Keratinocyte (primary cell): ENCODE data around the gene NEURL1. TPM values are rescaled to one million over a fixed set of nuclear protein-coding genes. Genes with fewer than 3 reads are reported as not detected.

Experiments used
- DNase-seq: peaks from one replicate; pipeline ENCODE4 v3.0.0-alpha.2; 2011; ENCODE audit warnings: low read depth, missing footprints, low spot score
- FAIRE-seq: peaks from 2 replicates; lab custom pipeline; 2011; peaks lifted over from hg19 to GRCh38; lab: Jason Lieb, UNC
- H2AFZ ChIP-seq: 2 replicates; pipeline ENCODE4 v1.6.0; 2012; ENCODE audit warnings: low read length, control low read depth, inconsistent platforms; ENCODE audit not compliant: control insufficient read depth
- H3K27ac ChIP-seq: 2 replicates; pipeline ENCODE4 v1.5.1; 2011; ENCODE audit warnings: low read length; ENCODE audit not compliant: control insufficient read depth, insufficient read depth
- H3K27me3 ChIP-seq: 3 replicates; pipeline ENCODE4 v1.6.0; 2011; ENCODE audit warnings: low read length; ENCODE audit not compliant: control insufficient read depth, insufficient read depth; ENCODE audit errors: extremely low read depth
- H3K36me3 ChIP-seq, 2 experiments: 2 replicates in 1 of 2; 3 replicates in 1 of 2; pipeline ENCODE4 v1.5.1; 2011; ENCODE audit warnings: low read length in 2 of 2, mild to moderate bottlenecking in 1 of 2; ENCODE audit not compliant: control insufficient read depth in 2 of 2, insufficient read depth in 2 of 2; ENCODE audit errors: extremely low read depth in 1 of 2
- H3K4me1 ChIP-seq: 3 replicates; pipeline ENCODE4 v1.5.1; 2011; ENCODE audit warnings: low read length; ENCODE audit not compliant: control insufficient read depth, insufficient read depth; ENCODE audit errors: extremely low read depth
- H3K4me2 ChIP-seq: 3 replicates; pipeline ENCODE4 v1.6.0; 2011; ENCODE audit warnings: low read depth, low read length; ENCODE audit not compliant: control insufficient read depth, insufficient read depth; ENCODE audit errors: extremely low read depth
- H3K4me3 ChIP-seq, 3 experiments: fragments of 200-600 bp in 1 of 3; sonication (generic) in 1 of 3; 2 replicates in 2 of 3; 3 replicates in 1 of 3; pipeline ENCODE4 v1.5.1; 2011 to 2016; ENCODE audit warnings: low read length in 3 of 3, mild to moderate bottlenecking in 3 of 3, control low read depth in 2 of 3, inconsistent platforms in 1 of 3, low read depth in 1 of 3, mixed read lengths in 1 of 3, mixed run types in 1 of 3, moderate library complexity in 1 of 3; ENCODE audit not compliant: control insufficient read depth in 2 of 3, insufficient read depth in 2 of 3; ENCODE audit errors: extremely low read depth in 1 of 3
- H3K79me2 ChIP-seq: 2 replicates; pipeline ENCODE4 v1.6.0; 2012; ENCODE audit warnings: low read length; ENCODE audit not compliant: control insufficient read depth, insufficient read depth
- H3K9ac ChIP-seq: 3 replicates; pipeline ENCODE4 v1.6.0; 2011; ENCODE audit warnings: low read length; ENCODE audit not compliant: control insufficient read depth, insufficient read depth; ENCODE audit errors: extremely low read depth
- H3K9me1 ChIP-seq: 3 replicates; pipeline ENCODE4 v1.6.0; 2011; ENCODE audit warnings: low read length; ENCODE audit not compliant: control insufficient read depth, insufficient read depth; ENCODE audit errors: extremely low read depth
- H3K9me3 ChIP-seq: 2 replicates; pipeline ENCODE4 v1.5.1; 2012; ENCODE audit warnings: low read depth, low read length; ENCODE audit not compliant: control insufficient read depth
- H4K20me1 ChIP-seq: 3 replicates; pipeline ENCODE4 v1.6.0; 2011; ENCODE audit warnings: low read length; ENCODE audit not compliant: control insufficient read depth, insufficient read depth; ENCODE audit errors: extremely low read depth
- CTCF ChIP-seq, 3 experiments: IDR thresholded peaks in 1 of 3; conservative IDR thresholded peaks in 1 of 3; optimal IDR thresholded peaks in 1 of 3; 2 replicates in 2 of 3; 3 replicates in 1 of 3; pipeline versions ENCODE3 to v1.5.1; 2011; ENCODE audit warnings: low read length in 3 of 3, mild to moderate bottlenecking in 3 of 3, moderate library complexity in 2 of 3, control low read depth in 1 of 3, inconsistent platforms in 1 of 3; ENCODE audit not compliant: insufficient read depth in 2 of 3; ENCODE audit errors: extremely low read depth in 1 of 3
- EZH2 ChIP-seq: IDR thresholded peaks from one replicate; pipeline ENCODE4 v1.6.1; 2012; ENCODE audit warnings: inconsistent platforms, mild to moderate bottlenecking, low read length, moderate library complexity
- dilution Hi-C: fragments of 300-500 bp; cut with MboI; formaldehyde crosslinking; loops from one replicate; pipeline ENCODE4 v1.7.0; 2020; ENCODE audit warnings: low sequenced_read_pairs; ENCODE audit not compliant: extremely low pct_ligation_motif_present
- polyA plus RNA-seq, 5 experiments: library from polyadenylated mRNA; depleted of rRNA in 3 of 5; stranded (reverse) in 3 of 5; stranded (forward) in 1 of 5; unstranded in 1 of 5; fragments of >200 nt; gene quantifications; 1 replicate in 1 of 5; 2 replicates in 3 of 5; 3 replicates in 1 of 5; pipeline versions ENCODE4 v1.2.1 to v1.2.3, GENCODE V29; 2011 to 2012; ENCODE audit warnings: missing spikeins in 2 of 5, low read depth in 1 of 5, low replicate concordance in 1 of 5

Gene NEURL1
- polyA plus RNA-seq, 1 donor (not counting 4 experiments of a cell fraction or from before 2014, with no cell fraction given) = 0.03 TPM

DNA sequence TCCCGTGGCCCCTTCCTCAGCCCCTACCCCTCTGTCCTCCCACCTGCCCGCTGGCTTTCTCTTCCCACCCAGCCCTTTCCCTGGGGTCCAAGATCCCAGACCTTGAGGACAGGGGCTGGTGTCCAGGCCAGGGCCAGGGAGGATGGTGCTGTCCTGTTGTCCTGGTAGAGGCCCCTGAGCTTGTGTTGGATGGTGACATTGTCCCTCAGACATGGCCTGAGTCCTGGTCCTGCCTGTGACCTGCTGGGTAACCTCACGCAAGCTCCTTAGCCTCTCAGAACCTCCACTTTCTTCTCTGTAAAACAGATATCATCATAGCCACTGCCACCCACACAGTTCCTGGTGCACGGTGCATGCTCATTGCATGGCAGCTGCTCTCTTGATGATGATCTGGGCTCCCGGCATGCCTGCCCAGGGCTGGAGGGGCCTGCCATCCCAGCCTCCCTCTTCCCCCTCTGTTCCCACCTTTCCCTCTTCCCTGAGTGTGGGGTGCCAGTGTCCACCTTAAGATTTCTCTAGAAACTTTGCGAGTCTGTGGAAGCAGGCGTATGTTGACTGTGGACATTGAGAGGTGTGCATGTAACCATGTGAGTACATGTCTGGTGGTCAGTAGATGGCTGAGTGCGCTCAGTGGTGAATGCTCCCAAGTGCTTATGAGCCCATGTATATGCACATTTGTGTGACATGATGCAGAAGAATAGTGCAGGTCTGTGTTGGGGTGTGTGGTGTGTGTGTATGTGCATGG is 60.4 kb downstream of the NEURL1 start:
- Histone ChIP-seq H3K4me2 (no peak overlapping the region), H3K9ac (no peak overlapping the region), H3K79me2 (no peaks in the 10 kb centered on the region), H4K20me1 (no peaks in the 10 kb centered on the region), H3K4me3 (no peak overlapping the region), H3K4me1 (no peaks in the 10 kb centered on the region), H3K9me3 (no peaks in the 10 kb centered on the region), H3K36me3 (no peaks in the 10 kb centered on the region), H2AFZ (no peak overlapping the region), H3K27ac (no peak overlapping the region), H3K27me3 (peaks cover 61% of the 10 kb centered on the region), H3K9me1 (no peaks in the 10 kb centered on the region)
- no peak for TF ChIP-seq EZH2
- TF ChIP-seq CTCF (optimal IDR thresholded peaks at IDR 0.05 in 1 of 3, IDR thresholded peaks at IDR 0.05 in 1 of 3, conservative IDR thresholded peaks at IDR 0.05 in 1 of 3; ENCODE audit: extremely low read depth in 1 of 3, insufficient read depth in 2 of 3, low read length in 3 of 3) = no peak
- DNase-seq (no peak), FAIRE-seq (no peak)
- dilution Hi-C loops = no loop called here

DNA sequence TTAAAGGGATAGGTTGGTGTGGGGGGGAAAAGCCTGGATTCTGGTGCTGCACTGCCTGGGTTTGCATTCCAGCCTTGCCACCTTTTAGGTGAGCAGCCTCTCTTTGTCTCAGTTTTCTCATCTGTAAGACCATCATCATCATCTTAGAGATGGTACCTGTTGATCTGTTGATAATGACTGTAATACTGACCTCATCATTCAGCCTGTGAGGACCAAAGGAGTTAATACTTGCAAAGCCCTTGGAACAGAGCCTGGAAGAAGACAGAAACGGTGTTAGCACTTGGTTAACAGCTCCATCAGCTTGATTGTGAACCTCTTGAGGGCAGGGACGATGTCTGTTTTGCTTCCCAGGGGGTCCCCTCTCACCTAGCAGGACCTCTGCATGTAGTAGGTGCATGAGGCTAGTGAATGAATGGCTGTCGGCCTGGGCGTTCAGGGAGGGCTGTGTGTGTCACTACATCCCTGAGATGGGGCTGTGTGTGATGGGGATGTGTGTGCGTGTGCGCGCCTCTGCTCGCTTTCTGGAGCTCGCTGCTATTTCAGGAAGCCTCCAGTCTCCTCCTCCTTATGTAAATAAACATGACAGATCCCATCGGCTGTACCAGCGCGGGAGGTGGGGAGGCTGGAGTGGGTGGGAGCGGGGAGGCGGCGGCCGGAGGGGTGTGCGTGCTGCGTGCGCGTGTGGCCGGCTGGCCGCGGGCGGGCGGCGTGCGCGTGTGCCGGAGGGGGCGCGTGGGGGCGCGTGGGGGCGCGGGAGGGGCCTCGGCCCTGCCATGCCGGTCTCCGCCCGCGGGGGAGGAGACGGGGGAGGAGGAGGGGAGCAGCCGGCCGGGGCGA is 61.2 kb downstream of the NEURL1 start:
- H3K4me2 ChIP-seq = peak overlapping the region; percentile 45
- H4K20me1 ChIP-seq = no peaks in the 10 kb centered on the region
- H3K79me2 ChIP-seq = no peaks in the 10 kb centered on the region
- peak overlapping the region; percentile 27 to 48 (median 34) for H3K4me3 ChIP-seq
- H3K27ac ChIP-seq = no peak overlapping the region
- DNase-seq (peak; percentile 7), FAIRE-seq (no peak)
- dilution Hi-C loops = no loop called here
- TF ChIP-seq EZH2 (no peak), CTCF (optimal IDR thresholded peaks at IDR 0.05 in 1 of 3, IDR thresholded peaks at IDR 0.05 in 1 of 3, conservative IDR thresholded peaks at IDR 0.05 in 1 of 3; ENCODE audit: extremely low read depth in 1 of 3, insufficient read depth in 2 of 3, low read length in 3 of 3) (no peak)
- H2AFZ ChIP-seq = no peak overlapping the region
- H3K9me3 ChIP-seq = no peaks in the 10 kb centered on the region
- no peaks in the 10 kb centered on the region for H3K9me1 ChIP-seq
- peaks cover 60% of the 10 kb centered on the region for H3K27me3 ChIP-seq
- H3K4me1 ChIP-seq = no peaks in the 10 kb centered on the region
- H3K36me3 ChIP-seq = no peaks in the 10 kb centered on the region
- H3K9ac ChIP-seq = no peak overlapping the region
